OCI-LY3 (cell line): ENCODE results near the gene LRRC1.

Experiments
- CTCF ChIP-seq: fragments of 200-600, 300-600 bp; sonication (generic); IDR thresholded peaks from 2 replicates; pipeline ENCODE4 v1.5.1; 2014; ENCODE audit warnings: antibody characterized with exemption, low read length, low read depth
- EZH2phosphoT487 ChIP-seq: fragments of 200-600 bp; shearing (Covaris generic); IDR thresholded peaks from 2 replicates; pipeline ENCODE4 v1.6.1; 2018; ENCODE audit warnings: antibody characterized with exemption, mixed run types, low read depth

GRCh38 chr6:53879608-53880007, 84.8 kb downstream of the LRRC1 start:
- TF ChIP-seq CTCF (no peak), EZH2phosphoT487 (no peak)
